Body of pancreas (tissue), 4 donors: ENCODE measurements around the gene TAF6. TPM values are rescaled to one million over a fixed set of nuclear protein-coding genes. Genes with fewer than 3 reads are reported as not detected.

ENCODE experiments used
- ATAC-seq: fragments of 150-250 bp; one replicate; pipeline ENCODE4 v1.9.1; 2016
- DNase-seq, 4 donors: peaks; one replicate each; pipeline ENCODE4 v3.0.0-alpha.2; 2019
- H3K27ac ChIP-seq, 4 donors: fragments of 200-600 bp; sonication (generic); 1 replicate in 3 of 4; 2 replicates in 1 of 4; pipeline versions ENCODE4 v1.5.1 to v1.6.1; 2016 to 2019; ENCODE audit warnings: mild to moderate bottlenecking in 1 of 4, mixed read lengths in 1 of 4, moderate library complexity in 1 of 4
- H3K27me3 ChIP-seq, 2 donors: fragments of 200-600 bp; sonication (generic); one replicate each; pipeline ENCODE4 v1.6.0; 2016; ENCODE audit warnings: mild to moderate bottlenecking in 1 of 2
- H3K36me3 ChIP-seq, 2 donors: fragments of 200-600 bp; sonication (generic); replicated peaks in 1 of 2; 2 replicates each; pipeline ENCODE4 v1.5.1; 2016; ENCODE audit warnings: low read depth in 2 of 2; ENCODE audit not compliant: insufficient read depth in 1 of 2
- H3K4me1 ChIP-seq: fragments of 200-600 bp; sonication (generic); one replicate; pipeline ENCODE4 v1.6.0; 2016
- H3K4me3 ChIP-seq, 2 donors: fragments of 200-600 bp; sonication (generic); 1 replicate in 1 of 2; 2 replicates in 1 of 2; pipeline ENCODE4 v1.5.1; 2016 to 2019
- H3K9me3 ChIP-seq, 3 donors: fragments of 200-600 bp; sonication (generic); 1 replicate in 2 of 3; 2 replicates in 1 of 3; pipeline ENCODE4 v1.5.1; 2016
- POLR2A ChIP-seq, 3 donors: fragments of 450-650 bp; IDR thresholded peaks; one replicate each; pipeline ENCODE4 v1.6.1; 2016; ENCODE audit warnings: antibody characterized with exemption in 3 of 3, mild to moderate bottlenecking in 2 of 3
- WGBS, 2 donors: methylation state at CpG; one replicate each; pipeline ENCODE4 v1.1.5; 2017; 5-methylcytosine and 5-hydroxymethylcytosine counted together
- intact Hi-C: fragments of 100-400 bp; cut with DNase I; formaldehyde crosslinking; loops from one replicate; pipeline ENCODE4 v1.15.1; 2023
- total RNA-seq, 2 donors: library from RNA; depleted of rRNA; stranded (reverse); fragments of >200 nt; gene quantifications; one replicate each; pipeline ENCODE4 v1.1.0, GENCODE V29; 2016
- TF ChIP-seq, protein P1 (sequence below), 7 experiments: fragments of 450-650 bp in 4 of 7; fragments of 200-600 bp in 3 of 7; sonication (generic) in 3 of 7; IDR thresholded peaks; one replicate each; pipeline ENCODE4 v1.5.1; 2016 to 2019; ENCODE audit warnings: antibody characterized with exemption in 7 of 7

Gene TAF6
- total RNA-seq, 2 donors from 2014 or later: 30.4 to 51.7 TPM

DNA sequence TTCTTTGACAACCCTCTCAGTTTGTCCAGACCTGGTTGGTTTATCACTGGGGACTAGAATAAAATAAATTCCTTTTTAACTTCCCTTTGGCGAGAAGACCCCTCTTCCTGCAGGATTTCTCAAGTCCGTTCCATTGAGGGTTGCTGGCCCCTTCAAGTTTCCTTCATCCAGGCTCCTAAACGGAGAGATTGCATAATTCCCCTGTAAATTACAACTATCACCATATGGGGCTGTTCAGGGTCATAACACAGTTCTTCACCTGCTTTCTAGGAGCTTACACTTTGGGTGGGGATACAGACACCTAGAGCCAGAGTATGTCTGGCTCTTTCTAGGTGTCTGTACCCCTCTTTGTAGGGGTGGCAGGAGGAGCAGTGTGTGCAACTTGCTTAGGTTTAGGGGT is 33.6 kb downstream of the TAF6 start:
- Histone ChIP-seq H3K4me3 (no peak overlapping the region), H3K36me3 (no peaks in the 10 kb centered on the region), H3K9me3 (no peaks in the 10 kb centered on the region), H3K27me3 (no peaks in the 10 kb centered on the region), H3K27ac (no peak overlapping the region), H3K4me1 (peaks cover 36% of the 10 kb centered on the region)
- 55 to 64% methylated on average over 3 of the region's 3 CpGs for WGBS, 2 donors
- intact Hi-C loops: no loop called here
- ATAC-seq (no peak), DNase-seq (no peak)
- no peak for TF ChIP-seq POLR2A (IDR thresholded peaks at IDR 0.05)
- TF ChIP-seq, protein P1, sequence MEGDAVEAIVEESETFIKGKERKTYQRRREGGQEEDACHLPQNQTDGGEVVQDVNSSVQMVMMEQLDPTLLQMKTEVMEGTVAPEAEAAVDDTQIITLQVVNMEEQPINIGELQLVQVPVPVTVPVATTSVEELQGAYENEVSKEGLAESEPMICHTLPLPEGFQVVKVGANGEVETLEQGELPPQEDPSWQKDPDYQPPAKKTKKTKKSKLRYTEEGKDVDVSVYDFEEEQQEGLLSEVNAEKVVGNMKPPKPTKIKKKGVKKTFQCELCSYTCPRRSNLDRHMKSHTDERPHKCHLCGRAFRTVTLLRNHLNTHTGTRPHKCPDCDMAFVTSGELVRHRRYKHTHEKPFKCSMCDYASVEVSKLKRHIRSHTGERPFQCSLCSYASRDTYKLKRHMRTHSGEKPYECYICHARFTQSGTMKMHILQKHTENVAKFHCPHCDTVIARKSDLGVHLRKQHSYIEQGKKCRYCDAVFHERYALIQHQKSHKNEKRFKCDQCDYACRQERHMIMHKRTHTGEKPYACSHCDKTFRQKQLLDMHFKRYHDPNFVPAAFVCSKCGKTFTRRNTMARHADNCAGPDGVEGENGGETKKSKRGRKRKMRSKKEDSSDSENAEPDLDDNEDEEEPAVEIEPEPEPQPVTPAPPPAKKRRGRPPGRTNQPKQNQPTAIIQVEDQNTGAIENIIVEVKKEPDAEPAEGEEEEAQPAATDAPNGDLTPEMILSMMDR (IDR thresholded peaks at IDR 0.05): no peak

DNA sequence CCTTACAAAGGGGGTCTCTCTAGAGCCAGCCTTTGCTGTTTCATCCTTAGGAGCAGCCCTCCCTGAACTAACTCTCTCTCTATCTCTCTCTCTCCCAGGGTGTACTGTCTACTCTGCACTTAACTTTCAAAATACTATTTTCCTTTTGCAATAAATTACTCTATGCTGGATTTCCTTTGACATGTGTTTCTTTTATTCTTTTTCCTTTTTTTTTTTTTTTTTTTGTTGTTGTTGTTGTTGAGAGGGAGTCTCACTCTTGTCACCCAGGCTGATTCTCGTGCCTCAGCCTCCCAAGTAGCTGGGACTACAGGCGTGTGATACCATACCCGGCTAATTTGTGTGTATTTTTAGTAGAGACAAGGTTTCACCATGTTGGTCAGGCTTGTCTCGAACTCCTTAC is 36.2 kb downstream of the TAF6 start:
- Histone ChIP-seq H3K9me3 (no peaks in the 10 kb centered on the region), H3K4me1 (peaks cover 39% of the 10 kb centered on the region), H3K4me3 (no peak overlapping the region), H3K27me3 (no peaks in the 10 kb centered on the region), H3K36me3 (no peaks in the 10 kb centered on the region), H3K27ac (peak overlapping the region; percentile 12 to 92 (median 85))
- DNase-seq (no peak), ATAC-seq (no peak)
- TF ChIP-seq POLR2A (IDR thresholded peaks at IDR 0.05): no peak
- TF ChIP-seq, protein P1 (IDR thresholded peaks at IDR 0.05): no peak
- 63 to 66% methylated on average over 4 of the region's 4 CpGs for WGBS, 2 donors
- intact Hi-C loops: no loop called here

DNA sequence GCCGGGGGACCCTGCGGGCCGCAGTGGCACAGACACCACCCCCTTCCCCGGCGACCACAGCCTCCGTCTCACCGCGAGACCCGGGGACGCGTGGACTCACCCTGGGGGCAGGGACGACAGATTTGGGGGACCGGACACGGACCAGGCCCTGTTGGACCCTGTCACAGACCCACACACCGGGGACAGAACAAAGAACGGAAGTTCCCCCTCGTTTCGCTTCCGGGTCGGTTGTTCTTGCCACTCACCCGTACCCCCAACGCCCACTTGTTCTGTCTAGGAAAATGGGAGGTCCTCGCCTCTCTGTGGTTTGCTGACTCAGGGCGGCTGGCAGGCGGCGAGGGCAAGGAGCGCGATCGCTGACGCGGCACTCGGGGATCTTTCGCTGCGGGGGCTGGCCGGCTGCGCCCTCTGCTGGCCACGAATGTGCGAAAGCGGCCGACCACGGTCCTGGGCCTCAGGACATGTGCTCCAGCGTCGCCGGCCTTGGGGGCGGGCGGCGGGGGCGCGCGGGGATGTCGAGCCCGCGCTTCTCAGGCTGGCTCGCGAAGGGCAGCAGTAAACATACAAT is 37.5 kb downstream of the TAF6 start, which contains the start of gene ZNF3:
TSS of gene ZNF3 (minus strand) at position 189 of the 568 bp plus-strand sequence. CDS start 4,366 bp downstream, outside the sequence.
- 0 to 1% methylated on average over 12 to 48 of the region's 55 CpGs for WGBS, 2 donors
- intact Hi-C loops: no loop called here
- TF ChIP-seq, protein P1 (IDR thresholded peaks at IDR 0.05): peak; percentile 94 to 99 (median 96)
- peak; percentile 61 to 89 (median 87) for TF ChIP-seq POLR2A (IDR thresholded peaks at IDR 0.05)
- Histone ChIP-seq H3K36me3 (peaks cover 0 to 6% of the 10 kb centered on the region in 2 donors), H3K4me3 (peak within 1 kb of the TSS; percentile 68 to 88), H3K27me3 (no peaks in the 10 kb centered on the region), H3K9me3 (no peaks in the 10 kb centered on the region), H3K27ac (peak within 1 kb of the TSS; percentile 65 to 92 (median 85)), H3K4me1 (peaks cover 37% of the 10 kb centered on the region)
- DNase-seq (peak; percentile 98 to 99 (median 98)), ATAC-seq (peak; percentile 96)

DNA sequence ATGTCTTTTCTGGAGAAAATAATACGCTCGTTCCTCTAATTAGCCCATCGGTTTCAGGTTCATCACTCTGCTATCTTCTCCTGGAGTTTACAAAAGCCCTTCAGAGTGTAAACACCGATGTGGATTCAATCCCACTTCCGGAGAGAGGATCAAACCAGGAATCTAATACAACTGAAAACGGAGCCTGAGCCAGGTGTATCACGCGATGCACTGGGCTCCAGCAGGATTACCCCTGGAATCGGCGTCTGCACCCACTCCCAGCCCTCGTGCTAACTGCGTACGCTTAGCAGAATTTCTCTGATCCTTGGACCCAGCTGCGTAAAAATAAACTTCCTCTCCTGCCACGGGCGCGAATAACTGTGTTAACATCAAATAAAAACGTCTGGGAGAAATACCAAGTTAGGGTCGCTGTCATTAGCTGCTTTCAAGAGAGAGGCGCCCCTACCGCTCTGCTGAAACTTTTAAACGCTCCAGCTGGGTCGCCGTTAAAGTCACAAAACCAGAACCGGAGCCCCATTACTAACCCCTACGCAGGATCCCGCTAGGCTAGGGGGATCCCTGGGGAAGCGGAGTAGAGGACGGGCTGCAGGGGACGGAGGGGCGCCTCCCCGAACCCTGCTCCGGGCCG is 38.1 kb downstream of the TAF6 start:
- Histone ChIP-seq H3K4me3 (peak overlapping the region; percentile 68 to 88), H3K4me1 (peaks cover 37% of the 10 kb centered on the region), H3K27me3 (no peaks in the 10 kb centered on the region), H3K36me3 (peaks cover 0 to 8% of the 10 kb centered on the region in 2 donors), H3K27ac (peak overlapping the region; percentile 55 to 92 (median 77)), H3K9me3 (no peaks in the 10 kb centered on the region)
- intact Hi-C loops: no loop called here
- 0 to 1% methylated on average over 24 to 34 of the region's 34 CpGs for WGBS, 2 donors
- ATAC-seq (no peak), DNase-seq (no peak)
- TF ChIP-seq, protein P1 (IDR thresholded peaks at IDR 0.05): no peak
- no peak for TF ChIP-seq POLR2A (IDR thresholded peaks at IDR 0.05)
